H1 (cell line): ENCODE results near the gene DHFR2. TPM values are rescaled to one million over a fixed set of nuclear protein-coding genes. Genes with fewer than 3 reads are reported as not detected.

ENCODE experiments used
- BRCA1 ChIP-seq: IDR thresholded peaks from 2 replicates; pipeline ENCODE4 v1.6.1; 2012; ENCODE audit warnings: low read depth, low read length, improper control_type of control experiment
- CBX5 ChIP-seq: fragments of 300-800, 300-1000 bp; sonication (generic); IDR thresholded peaks from 2 replicates; pipeline ENCODE4 v1.7.1; 2016; ENCODE audit warnings: antibody characterized with exemption, low read length, low read depth
- CTBP2 ChIP-seq: IDR thresholded peaks from 2 replicates; pipeline ENCODE4 v1.7.0; 2011; ENCODE audit warnings: borderline replicate concordance, mild to moderate bottlenecking, moderate library complexity, mixed read lengths, low read length; ENCODE audit not compliant: insufficient read depth, insufficient read length
- HDAC2 ChIP-seq, 2 experiments: fragments of 300-600 bp in 1 of 2; sonication (generic) in 1 of 2; IDR thresholded peaks; 2 replicates each; pipeline ENCODE4 v1.6.1; 2011 to 2012; ENCODE audit warnings: low read depth in 2 of 2, low read length in 2 of 2, mild to moderate bottlenecking in 2 of 2, moderate library complexity in 2 of 2, borderline replicate concordance in 1 of 2, inconsistent platforms in 1 of 2
- MAFK ChIP-seq: IDR thresholded peaks from 2 replicates; pipeline ENCODE4 v1.6.1; 2012; ENCODE audit warnings: low read depth, mild to moderate bottlenecking, improper control_type of control experiment, low read length
- MAX ChIP-seq: IDR thresholded peaks from 2 replicates; pipeline ENCODE4 v1.6.1; 2012; ENCODE audit warnings: inconsistent platforms
- RNF2 ChIP-seq: fragments of 200-900, 300-1000 bp; sonication (generic); IDR thresholded peaks from 2 replicates; pipeline ENCODE4 v1.7.1; 2016; ENCODE audit warnings: borderline replicate concordance, low read depth, mild to moderate bottlenecking, antibody characterized with exemption, low read length; ENCODE audit not compliant: poor library complexity, severe bottlenecking; ENCODE audit errors: missing control alignments
- SRF ChIP-seq: IDR thresholded peaks from 2 replicates; pipeline ENCODE4 v1.6.1; 2011; ENCODE audit warnings: mild to moderate bottlenecking, low read depth, low read length, moderate library complexity
- TEAD4 ChIP-seq: IDR thresholded peaks from 2 replicates; pipeline ENCODE4 v1.6.1; 2012; ENCODE audit warnings: low read depth, low read length, inconsistent platforms, mixed read lengths
- polyA plus RNA-seq, 7 experiments: library from polyadenylated mRNA; depleted of rRNA in 3 of 7; stranded (reverse) in 5 of 7; unstranded in 2 of 7; fragments of >200 nt in 5 of 7; fragments of 200-250 nt in 2 of 7; gene quantifications; 1 replicate in 5 of 7; 2 replicates in 1 of 7; 4 replicates in 1 of 7; pipeline versions ENCODE4 v1.2.1 to v1.2.3, GENCODE V29; 2011 to 2013; ENCODE audit warnings: missing spikeins in 2 of 7, mixed read lengths in 2 of 7
- total RNA-seq: library from RNA; stranded (reverse); fragmentation: NEBNext Ultra II Directional; extraction: Animal tissue kit (Norgen Biotek cat#: 25700); gene quantifications from 2 replicates; pipeline ENCODE4 v1.2.1, GENCODE V29; 2021

The DHFR2 gene
- total and polyA plus RNA-seq, 2 of the 8 experiments (the other 6 are each of a cell fraction or from before 2014, with no cell fraction given): 0.59 to 2.6 TPM

GRCh38 chr3:94008253-94008652 is 54.5 kb downstream of the DHFR2 start (continued):
- no peak for TF ChIP-seq CBX5
- no peak for TF ChIP-seq TEAD4
- TF ChIP-seq MAX: no peak
- TF ChIP-seq BRCA1: no peak
- TF ChIP-seq RNF2: no peak
- TF ChIP-seq CTBP2: no peak
- no peak for TF ChIP-seq HDAC2 (IDR thresholded peaks at IDR 0.05; ENCODE audit: borderline replicate concordance in 1 of 2, low read depth in 2 of 2, low read length in 2 of 2)
- TF ChIP-seq MAFK: no peak
- no peak for TF ChIP-seq SRF

Other genes starting within 250 kb of the DHFR2 start
- gene PROS1, start 89.0 kb downstream of the DHFR2 start, total RNA-seq: 2.5 and 2.9 TPM in 2 replicates
- gene PROS1, start 89.0 kb downstream of the DHFR2 start, polyA plus RNA-seq (2011; rRNA removed): 0.42 and 0.65 TPM in 2 replicates
- gene ARL13B, start 82.8 kb downstream of the DHFR2 start, total RNA-seq: 11.4 and 12.7 TPM in 2 replicates
- gene ARL13B, start 82.8 kb downstream of the DHFR2 start, polyA plus RNA-seq (2011; rRNA removed): 1.3 and 1.5 TPM in 2 replicates
- gene STX19, start 34.3 kb downstream of the DHFR2 start, total RNA-seq: not detected in 2 replicates
- gene STX19, start 34.3 kb downstream of the DHFR2 start, polyA plus RNA-seq (2011; rRNA removed): not detected in 2 replicates
- 5.1 and 7.2 TPM in 2 replicates for gene NSUN3, start 145 bp upstream of the DHFR2 start, total RNA-seq
- gene NSUN3, start 145 bp upstream of the DHFR2 start, polyA plus RNA-seq (2011; rRNA removed): 2.1 and 2.4 TPM in 2 replicates